GM12891 (cell line): Measurements from ENCODE around the gene UBASH3B.

Source experiments
- DNase-seq: peaks from one replicate; pipeline ENCODE4 v3.0.0; 2011; ENCODE audit warnings: low spot score; ENCODE audit not compliant: insufficient read length
- FAIRE-seq: peaks from 2 replicates; lab custom pipeline; 2011; peaks lifted over from hg19 to GRCh38; lab: Jason Lieb, UNC
- PAX5 ChIP-seq: IDR thresholded peaks from 2 replicates; pipeline ENCODE4 v1.6.1; 2011; ENCODE audit warnings: low read length, moderate library complexity, mild to moderate bottlenecking; ENCODE audit not compliant: insufficient read depth, severe bottlenecking
- POLR2A ChIP-seq: IDR thresholded peaks from 2 replicates; pipeline ENCODE4 v1.6.1; 2011; ENCODE audit warnings: low read depth, low read length, control low read depth
- POLR2AphosphoS5 ChIP-seq: IDR thresholded peaks from 2 replicates; pipeline ENCODE4 v1.6.1; 2011; ENCODE audit warnings: low read depth, low read length, control low read depth
- POU2F2 ChIP-seq: IDR thresholded peaks from 2 replicates; pipeline ENCODE4 v1.6.1; 2011; ENCODE audit warnings: low read depth, mild to moderate bottlenecking, control low read depth, low read length, moderate library complexity
- SPI1 ChIP-seq: IDR thresholded peaks from 2 replicates; pipeline ENCODE4 v1.6.1; 2011; ENCODE audit warnings: low read depth, low read length, control low read depth
- TAF1 ChIP-seq: IDR thresholded peaks from 2 replicates; pipeline ENCODE4 v1.6.1; 2011; ENCODE audit warnings: low read depth, low read length, control low read depth

UBASH3B gene

DNA sequence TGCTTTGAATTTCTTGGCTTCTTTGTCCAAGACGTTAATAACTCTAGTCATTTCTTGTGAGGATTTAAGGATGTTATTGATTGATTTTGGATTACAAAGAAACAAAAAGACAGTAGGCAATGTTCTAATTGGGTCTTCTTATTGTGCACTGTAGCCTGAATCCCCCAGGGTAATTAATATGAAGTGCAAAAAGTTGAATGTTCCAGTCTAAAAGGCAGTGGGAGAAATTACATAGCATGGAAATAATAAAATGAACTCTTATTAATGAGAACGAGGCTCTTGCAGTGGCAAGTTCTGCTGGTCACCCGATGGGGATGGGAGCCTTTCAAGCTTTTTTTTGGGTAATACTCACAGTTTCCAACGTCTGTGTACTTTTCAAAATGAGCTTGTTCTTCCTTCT, 45.6 kb downstream of the UBASH3B start:
- TF ChIP-seq POLR2AphosphoS5 (no peak), POU2F2 (no peak), SPI1 (no peak), PAX5 (no peak), TAF1 (no peak), POLR2A (no peak)
- FAIRE-seq (no peak), DNase-seq (no peak)

DNA sequence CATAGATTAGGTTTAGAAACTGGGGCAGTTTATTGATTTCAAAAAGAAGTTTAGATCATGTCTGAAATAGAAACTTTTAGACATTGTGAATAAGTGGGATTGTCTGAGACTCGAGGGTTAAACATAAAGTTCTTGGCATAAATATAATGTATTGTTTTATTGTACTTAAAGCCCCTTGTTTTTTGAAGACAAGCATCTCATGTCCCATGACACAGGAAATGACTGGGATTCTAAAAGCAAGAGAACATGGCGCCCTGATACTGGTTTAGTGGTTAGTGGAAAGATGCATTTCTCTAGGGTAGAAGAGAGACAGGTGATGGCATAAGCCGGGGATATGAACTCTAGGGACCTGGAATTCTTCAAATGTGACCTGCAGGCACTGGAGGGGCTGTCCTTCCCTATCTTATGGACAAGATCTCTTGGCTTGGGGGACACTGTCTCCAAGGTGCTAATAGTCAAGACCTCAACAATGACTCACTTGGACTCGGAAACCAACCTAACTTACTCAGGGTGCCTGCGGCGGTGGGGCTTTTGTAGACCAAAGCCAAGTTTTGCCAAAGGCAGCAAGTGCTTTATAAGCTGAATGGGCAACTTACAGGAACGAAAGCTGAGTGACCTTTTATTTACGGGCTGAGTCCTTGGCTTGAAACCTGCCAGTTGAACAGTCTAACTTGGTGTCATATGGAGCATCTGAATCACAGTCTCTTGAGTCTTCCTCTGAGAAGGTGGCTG, 48.2 kb downstream of the UBASH3B start:
- FAIRE-seq (peak; percentile 67), DNase-seq (no peak)

DNA sequence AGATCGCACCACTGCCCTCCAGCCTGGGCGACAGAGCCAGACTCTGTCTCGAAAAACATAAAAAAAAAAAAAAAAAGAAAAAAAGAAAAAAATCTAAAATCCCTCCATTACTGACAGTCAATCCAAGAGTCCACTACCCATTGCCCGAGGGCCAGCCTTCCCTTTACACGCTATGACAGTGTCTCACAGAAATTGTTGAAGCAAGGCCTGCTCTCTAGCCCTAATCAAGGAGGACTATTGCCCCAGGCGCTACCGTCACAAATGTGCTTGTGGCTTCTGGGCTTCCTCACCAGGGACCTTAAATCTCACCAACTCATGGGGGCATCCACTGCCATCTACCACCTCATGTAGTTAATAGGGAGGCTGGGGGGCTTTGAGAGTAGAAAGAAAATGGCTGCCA, 49.9 kb downstream of the UBASH3B start:
- FAIRE-seq (no peak), DNase-seq (no peak)
- no peak for TF ChIP-seq TAF1
- TF ChIP-seq POLR2A: no peak
- no peak for TF ChIP-seq SPI1
- no peak for TF ChIP-seq PAX5
- TF ChIP-seq POLR2AphosphoS5: no peak
- TF ChIP-seq POU2F2: no peak

More for the DNA sequence above, 48.2 kb downstream of the UBASH3B start:
- TF ChIP-seq SPI1 (no peak), TAF1 (no peak), POLR2AphosphoS5 (no peak), PAX5 (no peak), POU2F2 (no peak), POLR2A (no peak)

DNA sequence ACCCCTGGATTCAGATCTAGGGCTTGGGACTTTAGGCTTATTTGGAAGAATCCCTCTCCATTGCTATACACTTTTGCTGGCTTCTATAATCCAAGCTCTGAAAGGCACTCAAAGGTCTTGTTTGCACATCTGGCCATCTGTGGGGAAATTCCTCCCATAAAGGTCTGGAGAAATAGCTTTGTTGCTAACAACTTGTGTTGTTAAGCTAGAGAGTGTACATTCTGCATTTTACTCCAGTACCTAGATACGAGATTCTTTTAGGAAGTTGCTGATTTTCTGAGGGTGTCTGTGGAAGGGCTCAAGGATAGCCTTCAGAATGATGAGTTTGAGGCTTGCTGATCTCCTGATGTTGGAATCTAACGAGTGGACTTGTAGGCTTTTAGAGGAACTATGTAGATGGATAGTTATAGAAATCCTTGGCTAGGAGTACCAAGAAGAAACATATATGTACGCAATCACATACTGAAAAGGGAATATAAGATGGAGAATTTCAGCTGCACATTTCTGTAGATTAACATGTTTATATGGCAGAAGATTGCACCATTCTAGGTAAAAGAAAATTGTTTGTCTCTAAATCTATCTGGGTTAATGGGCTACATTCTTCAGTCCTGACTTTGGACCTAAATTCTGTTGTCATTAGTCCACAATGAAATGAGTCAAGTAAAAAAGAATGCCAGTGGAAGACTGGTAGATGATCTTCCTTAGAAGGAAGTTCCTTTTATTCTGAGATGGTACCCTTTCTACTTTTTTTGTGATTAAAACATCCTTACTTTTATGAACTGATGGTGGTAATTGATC, 51.0 kb downstream of the UBASH3B start:
- no peak for DNase-seq
- FAIRE-seq: no peak
- TF ChIP-seq SPI1: no peak
- no peak for TF ChIP-seq PAX5
- TF ChIP-seq POLR2AphosphoS5: no peak
- TF ChIP-seq POLR2A: no peak
- no peak for TF ChIP-seq POU2F2
- no peak for TF ChIP-seq TAF1

DNA sequence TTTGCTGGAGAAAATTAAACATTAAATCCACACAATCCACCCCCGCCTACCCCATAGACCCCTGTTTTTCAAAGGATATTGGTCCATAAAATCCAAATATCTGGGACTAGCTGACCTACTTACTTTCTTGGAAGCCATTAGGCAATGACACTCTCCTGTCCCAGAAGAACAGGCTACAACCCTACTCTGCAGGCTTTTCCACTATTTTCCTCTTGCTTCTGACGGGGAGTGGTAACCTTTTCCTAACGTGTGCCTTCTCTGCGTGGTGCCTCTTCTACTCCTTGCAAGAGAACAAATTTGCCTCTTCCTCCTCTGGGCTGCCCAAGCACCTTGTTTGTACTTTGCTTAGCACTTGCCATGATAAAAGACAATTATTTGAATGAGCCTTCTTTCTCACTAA, 51.6 kb downstream of the UBASH3B start:
- DNase-seq: no peak
- no peak for TF ChIP-seq POLR2AphosphoS5
- no peak for TF ChIP-seq SPI1
- no peak for TF ChIP-seq TAF1
- no peak for TF ChIP-seq PAX5
- no peak for TF ChIP-seq POLR2A
- TF ChIP-seq POU2F2: no peak
- no peak for FAIRE-seq

DNA sequence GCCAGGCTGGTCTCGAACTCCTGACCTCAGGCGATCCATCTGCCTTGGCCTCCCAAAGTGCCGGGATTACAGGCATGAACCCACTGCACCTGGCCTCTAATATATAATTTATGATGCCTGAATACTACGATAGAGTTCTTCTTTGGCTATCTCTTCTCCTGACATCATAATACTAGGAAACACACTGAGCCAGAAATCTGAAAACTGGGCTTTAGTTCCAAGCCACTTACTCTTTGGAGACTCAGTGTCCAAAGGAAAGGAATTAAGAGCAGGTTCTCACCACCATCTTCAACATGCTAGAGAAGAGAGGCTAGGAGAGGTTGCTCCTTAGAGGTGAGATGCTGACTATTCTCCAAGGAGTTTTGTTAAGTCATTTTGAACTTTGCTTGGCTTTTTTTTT, 52.4 kb downstream of the UBASH3B start:
- FAIRE-seq: no peak
- TF ChIP-seq POU2F2 (no peak), SPI1 (no peak), POLR2A (no peak)
- no peak for DNase-seq

DNA sequence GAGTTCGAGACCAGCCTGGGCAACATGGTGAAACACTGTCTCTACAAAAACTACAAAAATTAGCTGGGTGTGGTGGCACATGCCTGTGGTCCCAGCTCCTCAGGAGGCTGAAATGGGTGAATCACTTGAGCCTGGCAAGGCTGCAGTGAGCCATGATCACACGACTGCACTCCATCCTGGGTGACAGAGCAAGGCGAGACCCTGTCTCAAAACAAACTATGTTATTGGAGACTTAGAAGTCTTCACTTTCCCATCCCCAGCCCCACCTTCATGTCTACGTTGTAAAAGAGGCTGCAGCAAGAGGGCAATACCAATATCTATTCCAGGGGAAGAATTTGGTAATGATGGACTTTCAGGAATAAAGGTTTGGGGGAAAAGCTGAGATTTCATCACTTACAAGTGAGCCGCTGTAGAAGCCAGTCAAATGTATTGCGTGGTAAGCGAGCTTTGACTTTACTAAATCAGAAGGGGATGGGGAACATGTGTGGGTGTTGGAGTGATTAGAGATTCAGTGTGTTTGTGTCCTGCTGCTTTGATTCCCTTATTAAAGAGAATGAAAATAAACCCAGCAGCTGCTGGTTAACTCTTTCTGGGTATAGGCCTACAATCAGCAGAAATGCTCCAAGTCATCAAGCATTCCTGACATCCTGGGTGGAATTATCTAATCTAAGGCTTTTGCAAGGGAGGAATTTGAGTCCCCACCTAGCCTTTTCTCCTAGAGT, 53.7 kb downstream of the UBASH3B start:
- DNase-seq: no peak
- TF ChIP-seq SPI1 (no peak), POU2F2 (no peak), POLR2AphosphoS5 (no peak), POLR2A (no peak), PAX5 (no peak), TAF1 (no peak)
- no peak for FAIRE-seq

DNA sequence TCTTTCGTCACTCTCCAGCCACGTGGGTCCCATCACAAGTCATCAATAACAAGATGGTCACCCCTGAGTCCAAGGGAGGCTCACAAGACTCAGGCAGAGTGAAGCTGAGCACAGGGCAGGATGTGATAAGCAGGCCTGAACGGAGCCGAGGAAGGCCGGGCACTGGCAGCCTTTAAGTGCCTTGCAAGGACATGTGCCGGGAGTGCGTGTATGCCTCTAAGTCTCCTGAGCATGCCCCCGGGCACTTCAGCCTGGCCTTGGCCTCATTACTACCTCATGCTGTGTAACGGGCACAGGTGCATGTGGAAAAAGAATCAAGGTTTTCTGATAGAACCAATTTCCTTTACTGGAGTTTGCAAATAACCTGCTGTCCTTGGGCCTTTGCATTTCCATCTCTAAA, 55.8 kb downstream of the UBASH3B start:
- TF ChIP-seq POU2F2 (no peak), PAX5 (no peak), POLR2A (no peak), SPI1 (no peak)
- DNase-seq: no peak
- FAIRE-seq: no peak

DNA sequence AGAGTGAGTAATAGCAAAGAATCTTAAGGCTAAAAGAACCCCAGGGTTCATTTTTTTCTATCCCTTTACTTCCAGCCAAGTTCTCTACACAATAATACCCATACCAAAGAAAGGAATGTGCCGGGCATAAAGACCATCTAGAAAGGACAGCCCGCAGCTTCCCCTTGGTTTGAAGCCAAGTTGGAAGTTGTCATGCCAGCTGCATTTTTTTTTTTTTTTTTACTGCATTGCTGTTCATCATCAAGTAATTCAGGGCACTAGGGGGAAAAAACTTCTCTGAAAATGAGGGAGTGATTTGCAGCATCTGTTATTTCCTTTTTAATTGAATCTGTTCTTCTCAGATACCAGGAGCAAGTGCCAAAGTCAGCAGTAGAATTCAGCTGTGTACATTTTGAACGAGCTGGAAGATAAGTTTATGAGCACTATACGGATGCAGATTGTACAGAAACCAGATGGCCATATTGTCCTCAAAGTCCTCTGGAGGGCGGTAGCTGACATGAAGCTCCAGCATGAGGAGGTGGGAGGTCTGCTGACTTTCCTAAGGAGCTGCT, 56.4 kb downstream of the UBASH3B start:
- FAIRE-seq: peak; percentile 84
- TF ChIP-seq TAF1 (no peak), POLR2AphosphoS5 (no peak), PAX5 (no peak)
- DNase-seq: no peak
